ENCODE results near the gene HSFX4.
"Not testable (repeated sequence)": the region's sequence is repeated elsewhere in the genome, so short reads cannot be mapped to it uniquely, and the experiment has no call there.

DNA sequence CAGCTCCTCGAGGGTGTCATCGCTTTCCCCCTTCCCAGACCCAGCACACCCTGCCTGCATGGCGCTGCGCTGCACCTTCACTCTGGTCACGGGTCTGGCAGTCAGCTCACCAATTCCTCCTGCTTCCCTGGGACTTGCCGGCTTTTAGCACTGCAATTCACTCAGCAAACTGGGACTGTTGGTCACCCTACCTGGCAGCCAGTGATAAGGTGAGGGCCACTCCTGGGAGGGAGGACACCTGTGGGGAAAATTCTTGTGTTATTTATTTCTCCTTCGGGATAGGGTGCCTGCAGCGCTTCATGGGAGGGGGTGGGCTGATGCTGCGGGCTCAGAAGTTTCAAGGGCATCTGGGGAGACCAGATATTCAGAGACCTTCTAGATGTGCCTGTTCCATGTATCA is 16.4 kb downstream of the HSFX4 start:
- TF ChIP-seq, protein P1, sequence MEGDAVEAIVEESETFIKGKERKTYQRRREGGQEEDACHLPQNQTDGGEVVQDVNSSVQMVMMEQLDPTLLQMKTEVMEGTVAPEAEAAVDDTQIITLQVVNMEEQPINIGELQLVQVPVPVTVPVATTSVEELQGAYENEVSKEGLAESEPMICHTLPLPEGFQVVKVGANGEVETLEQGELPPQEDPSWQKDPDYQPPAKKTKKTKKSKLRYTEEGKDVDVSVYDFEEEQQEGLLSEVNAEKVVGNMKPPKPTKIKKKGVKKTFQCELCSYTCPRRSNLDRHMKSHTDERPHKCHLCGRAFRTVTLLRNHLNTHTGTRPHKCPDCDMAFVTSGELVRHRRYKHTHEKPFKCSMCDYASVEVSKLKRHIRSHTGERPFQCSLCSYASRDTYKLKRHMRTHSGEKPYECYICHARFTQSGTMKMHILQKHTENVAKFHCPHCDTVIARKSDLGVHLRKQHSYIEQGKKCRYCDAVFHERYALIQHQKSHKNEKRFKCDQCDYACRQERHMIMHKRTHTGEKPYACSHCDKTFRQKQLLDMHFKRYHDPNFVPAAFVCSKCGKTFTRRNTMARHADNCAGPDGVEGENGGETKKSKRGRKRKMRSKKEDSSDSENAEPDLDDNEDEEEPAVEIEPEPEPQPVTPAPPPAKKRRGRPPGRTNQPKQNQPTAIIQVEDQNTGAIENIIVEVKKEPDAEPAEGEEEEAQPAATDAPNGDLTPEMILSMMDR (conservative IDR thresholded peaks at IDR 0.05; ENCODE audit: low read depth in 2 of 2) = not testable (repeated sequence)
- TF ChIP-seq EZH2 (IDR thresholded peaks at IDR 0.05; ENCODE audit: low read depth, unreplicated experiment); POLR2AphosphoS5 (IDR thresholded peaks at IDR 0.05; ENCODE audit: low read depth); STAT1 (IDR thresholded peaks at IDR 0.05; ENCODE audit: unreplicated experiment): not testable (repeated sequence)
